ENCODE data around the gene BRINP1. TPM values are rescaled to one million over a fixed set of nuclear protein-coding genes. Genes with fewer than 3 reads are reported as not detected.

The BRINP1 gene
- total RNA-seq, 3 donors from 2014 or later (not counting 1 experiment from before 2014, with no cell fraction given) = not detected

GRCh38 chr9:119221276-119221675, 148.0 kb downstream of the BRINP1 start:
- intact Hi-C loops (cut with micrococcal nuclease) = no loop called here
- no peak overlapping the region for H3K27ac Mint-ChIP-seq
- Histone ChIP-seq H3K27me3 (ENCODE audit: control insufficient read depth, insufficient read depth, low read length) (no peaks in the 10 kb centered on the region), H3K27ac (ENCODE audit: low read length) (no peak overlapping the region), H3K4me3 (ENCODE audit: low read length) (no peak overlapping the region), H3K4me1 (ENCODE audit: control insufficient read depth, insufficient read depth, low read length) (no peaks in the 10 kb centered on the region), H3K9me3 (ENCODE audit: control insufficient read depth, insufficient read depth, low read length) (no peaks in the 10 kb centered on the region), H3K36me3 (ENCODE audit: control insufficient read depth, insufficient read depth, low read length) (no peaks in the 10 kb centered on the region)
- ATAC-seq (no peak), DNase-seq (no peak)
- no peaks in the 10 kb centered on the region for H3K27me3 Mint-ChIP-seq (ENCODE audit: low read depth in 2 of 2)
- no peaks in the 10 kb centered on the region for H3K4me1 Mint-ChIP-seq
- H3K4me3 Mint-ChIP-seq = no peak overlapping the region
- peaks cover 3 to 4% of the 10 kb centered on the region in 2 donors for H3K9me3 Mint-ChIP-seq
- WGBS (ENCODE audit: insufficient coverage) = 88% methylated on average over 4 of the region's 4 CpGs
- TF ChIP-seq, protein P1, sequence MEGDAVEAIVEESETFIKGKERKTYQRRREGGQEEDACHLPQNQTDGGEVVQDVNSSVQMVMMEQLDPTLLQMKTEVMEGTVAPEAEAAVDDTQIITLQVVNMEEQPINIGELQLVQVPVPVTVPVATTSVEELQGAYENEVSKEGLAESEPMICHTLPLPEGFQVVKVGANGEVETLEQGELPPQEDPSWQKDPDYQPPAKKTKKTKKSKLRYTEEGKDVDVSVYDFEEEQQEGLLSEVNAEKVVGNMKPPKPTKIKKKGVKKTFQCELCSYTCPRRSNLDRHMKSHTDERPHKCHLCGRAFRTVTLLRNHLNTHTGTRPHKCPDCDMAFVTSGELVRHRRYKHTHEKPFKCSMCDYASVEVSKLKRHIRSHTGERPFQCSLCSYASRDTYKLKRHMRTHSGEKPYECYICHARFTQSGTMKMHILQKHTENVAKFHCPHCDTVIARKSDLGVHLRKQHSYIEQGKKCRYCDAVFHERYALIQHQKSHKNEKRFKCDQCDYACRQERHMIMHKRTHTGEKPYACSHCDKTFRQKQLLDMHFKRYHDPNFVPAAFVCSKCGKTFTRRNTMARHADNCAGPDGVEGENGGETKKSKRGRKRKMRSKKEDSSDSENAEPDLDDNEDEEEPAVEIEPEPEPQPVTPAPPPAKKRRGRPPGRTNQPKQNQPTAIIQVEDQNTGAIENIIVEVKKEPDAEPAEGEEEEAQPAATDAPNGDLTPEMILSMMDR (IDR thresholded peaks at IDR 0.05) = no peak
- H3K36me3 Mint-ChIP-seq = no peaks in the 10 kb centered on the region

GRCh38 chr9:119218293-119218692, 150.9 kb downstream of the BRINP1 start:
- Histone ChIP-seq H3K4me3 (ENCODE audit: low read length) (no peak overlapping the region), H3K27me3 (ENCODE audit: control insufficient read depth, insufficient read depth, low read length) (no peaks in the 10 kb centered on the region), H3K36me3 (ENCODE audit: control insufficient read depth, insufficient read depth, low read length) (no peaks in the 10 kb centered on the region), H3K9me3 (ENCODE audit: control insufficient read depth, insufficient read depth, low read length) (no peaks in the 10 kb centered on the region), H3K27ac (ENCODE audit: low read length) (no peak overlapping the region), H3K4me1 (ENCODE audit: control insufficient read depth, insufficient read depth, low read length) (no peaks in the 10 kb centered on the region)
- no peak for ATAC-seq
- intact Hi-C loops (cut with micrococcal nuclease) = no loop called here
- no peak for DNase-seq
- no peaks in the 10 kb centered on the region for H3K36me3 Mint-ChIP-seq
- no peaks in the 10 kb centered on the region for H3K27me3 Mint-ChIP-seq (ENCODE audit: low read depth in 2 of 2)
- WGBS (ENCODE audit: insufficient coverage) = 72% methylated on average over 7 of the region's 7 CpGs
- H3K4me1 Mint-ChIP-seq = no peaks in the 10 kb centered on the region
- TF ChIP-seq, protein P1 (IDR thresholded peaks at IDR 0.05) = no peak
- peaks cover 3 to 6% of the 10 kb centered on the region in 2 donors for H3K9me3 Mint-ChIP-seq
- H3K27ac Mint-ChIP-seq = no peak overlapping the region
- no peak overlapping the region for H3K4me3 Mint-ChIP-seq

- intact Hi-C loops (cut with micrococcal nuclease) = no loop called here
- WGBS (ENCODE audit: insufficient coverage) = 70% methylated on average over 6 of the region's 8 CpGs
- no peak overlapping the region for H3K4me3 ChIP-seq (ENCODE audit: low read length)
- no peaks in the 10 kb centered on the region for H3K36me3 ChIP-seq (ENCODE audit: control insufficient read depth, insufficient read depth, low read length)
- DNase-seq = no peak
- Mint-ChIP-seq H3K9me3 (peaks cover 3 to 7% of the 10 kb centered on the region in 2 donors), H3K4me1 (no peaks in the 10 kb centered on the region), H3K27ac (no peak overlapping the region), H3K27me3 (ENCODE audit: low read depth in 2 of 2) (no peaks in the 10 kb centered on the region), H3K36me3 (no peaks in the 10 kb centered on the region), H3K4me3 (no peak overlapping the region)
- no peaks in the 10 kb centered on the region for H3K4me1 ChIP-seq (ENCODE audit: control insufficient read depth, insufficient read depth, low read length)
- no peaks in the 10 kb centered on the region for H3K27me3 ChIP-seq (ENCODE audit: control insufficient read depth, insufficient read depth, low read length)
- TF ChIP-seq, protein P1 (IDR thresholded peaks at IDR 0.05) = no peak
- no peak overlapping the region for H3K27ac ChIP-seq (ENCODE audit: low read length)
- no peaks in the 10 kb centered on the region for H3K9me3 ChIP-seq (ENCODE audit: control insufficient read depth, insufficient read depth, low read length)
- no peak for ATAC-seq
These were observed 152.4 kb downstream of the BRINP1 start for GRCh38 chr9:119216651-119217331.

DNA sequence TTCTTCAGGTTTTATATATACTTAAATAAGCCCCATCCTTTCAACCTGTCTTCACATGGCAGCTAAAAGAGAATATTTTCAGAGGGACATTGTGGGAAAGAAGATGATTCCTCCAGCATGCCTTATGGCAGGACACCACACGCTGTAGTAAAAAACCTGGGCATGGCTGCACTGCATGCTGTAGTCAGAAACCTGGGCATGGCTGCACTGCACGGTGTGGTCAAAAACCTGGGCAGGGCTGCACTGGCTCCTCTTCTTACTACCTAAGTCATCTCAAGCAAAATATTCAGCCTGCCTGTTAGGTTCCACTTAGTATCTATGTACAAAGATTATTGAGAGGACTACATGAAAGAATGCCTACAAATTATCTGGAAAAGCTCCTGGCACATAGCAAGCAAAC, 153.6 kb downstream of the BRINP1 start:
- intact Hi-C loops (cut with micrococcal nuclease) = no loop called here
- no peaks in the 10 kb centered on the region for H3K9me3 ChIP-seq (ENCODE audit: control insufficient read depth, insufficient read depth, low read length)
- no peaks in the 10 kb centered on the region for H3K4me1 ChIP-seq (ENCODE audit: control insufficient read depth, insufficient read depth, low read length)
- Mint-ChIP-seq H3K27me3 (ENCODE audit: low read depth in 2 of 2) (no peaks in the 10 kb centered on the region), H3K27ac (no peak overlapping the region), H3K36me3 (no peaks in the 10 kb centered on the region), H3K4me3 (no peak overlapping the region), H3K9me3 (peaks cover 3 to 7% of the 10 kb centered on the region in 2 donors), H3K4me1 (no peaks in the 10 kb centered on the region)
- TF ChIP-seq, protein P1 (IDR thresholded peaks at IDR 0.05) = no peak
- H3K4me3 ChIP-seq (ENCODE audit: low read length) = no peak overlapping the region
- H3K36me3 ChIP-seq (ENCODE audit: control insufficient read depth, insufficient read depth, low read length) = no peaks in the 10 kb centered on the region
- 82% methylated on average over 2 of the region's 2 CpGs for WGBS (ENCODE audit: insufficient coverage)
- no peak for ATAC-seq
- no peak overlapping the region for H3K27ac ChIP-seq (ENCODE audit: low read length)
- no peak for DNase-seq
- H3K27me3 ChIP-seq (ENCODE audit: control insufficient read depth, insufficient read depth, low read length) = no peaks in the 10 kb centered on the region

Data from natural killer cell (primary cell).